ENCODE data around the gene STK25.
"Not testable (repeated sequence)": the region's sequence is repeated elsewhere in the genome, so short reads cannot be mapped to it uniquely, and the experiment has no call there.

The STK25 gene

GRCh38 chr2:241507430-241508239 lies 749 bp downstream of the STK25 start:
- Histone ChIP-seq H3K4me3 (ENCODE audit: low read depth, low read length) (peak overlapping the region; percentile 81), H3K36me3 (replicated peaks) (no peaks in the 10 kb centered on the region), H3K27me3 (replicated peaks) (no peaks in the 10 kb centered on the region), H3K27ac (peak overlapping the region; percentile 9)
- no peak for DNase-seq
- in situ Hi-C loops (cut with HindIII; ENCODE audit: low pct_ligation_motif_present, low sequenced_read_pairs) = no loop called here
- TF ChIP-seq CTCF (IDR thresholded peaks at IDR 0.05; ENCODE audit: low read depth, low read length, missing control alignments) = peak; percentile 45

- Histone ChIP-seq H3K4me3 (ENCODE audit: low read depth, low read length) (peak overlapping the region; percentile 81), H3K27me3 (replicated peaks) (no peaks in the 10 kb centered on the region), H3K36me3 (replicated peaks) (no peaks in the 10 kb centered on the region), H3K27ac (no peak overlapping the region)
- no peak for DNase-seq
- in situ Hi-C loops (cut with HindIII; ENCODE audit: low pct_ligation_motif_present, low sequenced_read_pairs) = no loop called here
- no peak for TF ChIP-seq CTCF (IDR thresholded peaks at IDR 0.05; ENCODE audit: low read depth, low read length, missing control alignments)
Measured at GRCh38 chr2:241506793-241507429, 1.5 kb downstream of the STK25 start.

GRCh38 chr2:241506317-241506716 lies 2.1 kb downstream of the STK25 start:
- H3K27ac ChIP-seq; H3K4me3 ChIP-seq (ENCODE audit: low read depth, low read length); in situ Hi-C loops (cut with HindIII; ENCODE audit: low pct_ligation_motif_present, low sequenced_read_pairs); H3K27me3 ChIP-seq (replicated peaks); H3K36me3 ChIP-seq (replicated peaks); DNase-seq: not testable (repeated sequence)

GRCh38 chr2:241505781-241506201 lies 2.6 kb downstream of the STK25 start:
- DNase-seq = no peak
- in situ Hi-C loops (cut with HindIII; ENCODE audit: low pct_ligation_motif_present, low sequenced_read_pairs) = no loop called here
- Histone ChIP-seq H3K4me3 (ENCODE audit: low read depth, low read length) (no peak overlapping the region), H3K27ac (no peak overlapping the region), H3K36me3 (replicated peaks) (peaks cover 8% of the 10 kb centered on the region), H3K27me3 (replicated peaks) (no peaks in the 10 kb centered on the region)
- TF ChIP-seq CTCF (IDR thresholded peaks at IDR 0.05; ENCODE audit: low read depth, low read length, missing control alignments) = no peak

GRCh38 chr2:241505086-241505780 lies 3.2 kb downstream of the STK25 start:
- DNase-seq = no peak
- TF ChIP-seq CTCF (IDR thresholded peaks at IDR 0.05; ENCODE audit: low read depth, low read length, missing control alignments) = no peak
- Histone ChIP-seq H3K27me3 (replicated peaks) (no peaks in the 10 kb centered on the region), H3K36me3 (replicated peaks) (peaks cover 11% of the 10 kb centered on the region), H3K27ac (no peak overlapping the region), H3K4me3 (ENCODE audit: low read depth, low read length) (no peak overlapping the region)
- in situ Hi-C loops (cut with HindIII; ENCODE audit: low pct_ligation_motif_present, low sequenced_read_pairs) = no loop called here

GRCh38 chr2:241503776-241504392 lies 4.5 kb downstream of the STK25 start:
- DNase-seq = no peak
- H3K4me3 ChIP-seq (ENCODE audit: low read depth, low read length) = no peak overlapping the region
- H3K27ac ChIP-seq = no peak overlapping the region
- no peaks in the 10 kb centered on the region for H3K27me3 ChIP-seq (replicated peaks)
- H3K36me3 ChIP-seq (replicated peaks) = peaks cover 20% of the 10 kb centered on the region
- no peak for TF ChIP-seq CTCF (IDR thresholded peaks at IDR 0.05; ENCODE audit: low read depth, low read length, missing control alignments)
- in situ Hi-C loops (cut with HindIII; ENCODE audit: low pct_ligation_motif_present, low sequenced_read_pairs) = no loop called here

All from brain microvascular endothelial cell (primary cell).